GM19328 (cell line): Measurements from ENCODE around the gene MAP3K2.
A peak's percentile ranks its signal among the peaks of the same experiment; 100 is the strongest.

Experiments used
- ATAC-seq: cut with Tn5 transposase; IDR thresholded peaks from one replicate; pipeline ENCODE4 v1.9.1; 2021; ENCODE audit warnings: mild to moderate bottlenecking, moderate library complexity; ENCODE audit not compliant: unreplicated experiment

Gene MAP3K2

GRCh38 chr2:127386764-127387654, 766 bp downstream of the MAP3K2 start:
- peak; percentile 68 for ATAC-seq

GRCh38 chr2:127386246-127386645, 1.5 kb downstream of the MAP3K2 start:
- ATAC-seq, result no peak

- no peak for ATAC-seq
These were observed 3.2 kb downstream of the MAP3K2 start for GRCh38 chr2:127384529-127384928.

- ATAC-seq, result no peak
These were observed 4.9 kb downstream of the MAP3K2 start for GRCh38 chr2:127382831-127383230.

- ATAC-seq, result no peak
These were observed 6.0 kb downstream of the MAP3K2 start for GRCh38 chr2:127381762-127382161.

GRCh38 chr2:127379712-127380355, 7.9 kb downstream of the MAP3K2 start:
- no peak for ATAC-seq

GRCh38 chr2:127378720-127379119, 9.1 kb downstream of the MAP3K2 start:
- ATAC-seq, result no peak

- no peak for ATAC-seq
These were observed 10.5 kb downstream of the MAP3K2 start for GRCh38 chr2:127377262-127377661.

GRCh38 chr2:127376257-127376656, 11.5 kb downstream of the MAP3K2 start:
- ATAC-seq, result no peak

GRCh38 chr2:127373362-127374083, 14.3 kb downstream of the MAP3K2 start:
- no peak for ATAC-seq

- ATAC-seq, result no peak
These were observed 16.7 kb downstream of the MAP3K2 start for GRCh38 chr2:127371037-127371436.

- ATAC-seq, result no peak
These were observed 17.8 kb downstream of the MAP3K2 start for GRCh38 chr2:127370010-127370409.

- no peak for ATAC-seq
These were observed 22.5 kb downstream of the MAP3K2 start for GRCh38 chr2:127365211-127365643.

GRCh38 chr2:127362971-127363370, 24.8 kb downstream of the MAP3K2 start:
- no peak for ATAC-seq

- no peak for ATAC-seq
These were observed 25.6 kb downstream of the MAP3K2 start for GRCh38 chr2:127361929-127362885.

- ATAC-seq, result no peak
These were observed 27.5 kb downstream of the MAP3K2 start for GRCh38 chr2:127360242-127360641.

GRCh38 chr2:127359520-127359919, 28.3 kb downstream of the MAP3K2 start:
- no peak for ATAC-seq

GRCh38 chr2:127358971-127359370, 28.8 kb downstream of the MAP3K2 start:
- ATAC-seq, result no peak

- no peak for ATAC-seq
These were observed 29.7 kb downstream of the MAP3K2 start for GRCh38 chr2:127358044-127358443.

GRCh38 chr2:127357591-127357990, 30.2 kb downstream of the MAP3K2 start:
- no peak for ATAC-seq
